HepG2 (cell line): Measurements from ENCODE around the gene IPO13. TPM values are rescaled to one million over a fixed set of nuclear protein-coding genes. Genes with fewer than 3 reads are reported as not detected.

Source experiments
- FOXK2 ChIP-seq: fragments of 450-650 bp; IDR thresholded peaks from 2 replicates; pipeline ENCODE4 v1.6.1; 2016
- HDAC2 ChIP-seq: sonication (generic); formaldehyde crosslinking; IDR thresholded peaks from 2 replicates; pipeline ENCODE4 v1.4.0; 2020; ENCODE audit warnings: missing genetic modification reagents
- MED8 ChIP-seq: sonication (generic); formaldehyde crosslinking; IDR thresholded peaks from 2 replicates; pipeline ENCODE4 v1.8.1; 2023; ENCODE audit warnings: mild to moderate bottlenecking, missing genetic modification reagents; ENCODE audit not compliant: insufficient replicate concordance
- RELA ChIP-seq: sonication (generic); formaldehyde crosslinking; IDR thresholded peaks from 2 replicates; pipeline ENCODE4 v1.4.0; 2020; ENCODE audit warnings: missing genetic modification reagents
- SSRP1 ChIP-seq: IDR thresholded peaks from 2 replicates; pipeline ENCODE4 v1.6.1; 2016; ENCODE audit warnings: control low read depth
- ZKSCAN5 ChIP-seq: sonication (generic); formaldehyde crosslinking; IDR thresholded peaks from 2 replicates; pipeline ENCODE4 v1.5.1; 2020; ENCODE audit warnings: mild to moderate bottlenecking, missing genetic modification reagents
- ZNF17 ChIP-seq: sonication (generic); formaldehyde crosslinking; IDR thresholded peaks from 2 replicates; pipeline ENCODE4 v1.5.0; 2020; ENCODE audit warnings: mild to moderate bottlenecking, missing genetic modification reagents
- ZNF30 ChIP-seq: sonication (generic); formaldehyde crosslinking; IDR thresholded peaks from 2 replicates; pipeline ENCODE4 v1.5.0; 2020; ENCODE audit warnings: mild to moderate bottlenecking, missing genetic modification reagents
- ZNF569 ChIP-seq: sonication (generic); formaldehyde crosslinking; IDR thresholded peaks from 2 replicates; pipeline ENCODE4 v1.5.0; 2020; ENCODE audit warnings: mild to moderate bottlenecking, missing genetic modification reagents, moderate library complexity, borderline replicate concordance
- ZNF589 ChIP-seq: sonication (generic); formaldehyde crosslinking; conservative IDR thresholded peaks from 2 replicates; pipeline ENCODE4 v1.8.0; 2022; ENCODE audit warnings: mild to moderate bottlenecking, moderate library complexity, missing genetic modification reagents
- ZNF816 ChIP-seq: sonication (generic); formaldehyde crosslinking; IDR thresholded peaks from 2 replicates; pipeline ENCODE4 v1.8.0; 2022; ENCODE audit warnings: missing genetic modification reagents, mild to moderate bottlenecking, borderline replicate concordance
- polyA plus RNA-seq, 8 experiments: library from polyadenylated mRNA; depleted of rRNA in 3 of 8; stranded (reverse) in 7 of 8; unstranded in 1 of 8; fragments of >200 nt; fragmentation: Illumina TruSeq in 4 of 8; extraction: Trizol in 4 of 8; gene quantifications; 2 replicates each; pipeline versions ENCODE4 v1.2.1 to v1.2.3, GENCODE V29; 2011 to 2016; ENCODE audit warnings: low read depth in 4 of 8, missing spikeins in 1 of 8, mixed read lengths in 1 of 8; ENCODE audit not compliant: insufficient read depth in 1 of 8
- total RNA-seq, 5 experiments: library from RNA; depleted of rRNA; stranded (reverse); fragments of >200 nt; fragmentation: Illumina TruSeq; extraction: Trizol; gene quantifications; 2 replicates each; pipeline ENCODE4 v1.2.3, GENCODE V29; 2016; ENCODE audit warnings: low read depth in 1 of 5
- TF ChIP-seq, protein P1 (sequence below): sonication (generic); formaldehyde crosslinking; IDR thresholded peaks from 2 replicates; pipeline ENCODE4 v1.5.1; 2020; ENCODE audit warnings: mild to moderate bottlenecking, missing genetic modification reagents, moderate library complexity
- TF ChIP-seq, protein P2 (sequence below): sonication (generic); formaldehyde crosslinking; IDR thresholded peaks from 2 replicates; pipeline ENCODE4 v1.4.0; 2020; ENCODE audit warnings: missing genetic modification reagents; ENCODE audit errors: not compliant biosample characterization
- TF ChIP-seq, protein P3 (sequence below): sonication (generic); formaldehyde crosslinking; IDR thresholded peaks from 2 replicates; pipeline ENCODE4 v1.5.0; 2020; ENCODE audit warnings: mild to moderate bottlenecking, missing genetic modification reagents, borderline replicate concordance
- TF ChIP-seq, protein P4 (sequence below): sonication (generic); formaldehyde crosslinking; IDR thresholded peaks from 2 replicates; pipeline ENCODE4 v1.8.0; 2022; ENCODE audit warnings: low read depth, missing genetic modification reagents

IPO13 gene
- total and polyA plus RNA-seq, 2 of the 13 experiments (the other 11 are each of a cell fraction or from before 2014, with no cell fraction given): 12.9 to 15.6 TPM

DNA sequence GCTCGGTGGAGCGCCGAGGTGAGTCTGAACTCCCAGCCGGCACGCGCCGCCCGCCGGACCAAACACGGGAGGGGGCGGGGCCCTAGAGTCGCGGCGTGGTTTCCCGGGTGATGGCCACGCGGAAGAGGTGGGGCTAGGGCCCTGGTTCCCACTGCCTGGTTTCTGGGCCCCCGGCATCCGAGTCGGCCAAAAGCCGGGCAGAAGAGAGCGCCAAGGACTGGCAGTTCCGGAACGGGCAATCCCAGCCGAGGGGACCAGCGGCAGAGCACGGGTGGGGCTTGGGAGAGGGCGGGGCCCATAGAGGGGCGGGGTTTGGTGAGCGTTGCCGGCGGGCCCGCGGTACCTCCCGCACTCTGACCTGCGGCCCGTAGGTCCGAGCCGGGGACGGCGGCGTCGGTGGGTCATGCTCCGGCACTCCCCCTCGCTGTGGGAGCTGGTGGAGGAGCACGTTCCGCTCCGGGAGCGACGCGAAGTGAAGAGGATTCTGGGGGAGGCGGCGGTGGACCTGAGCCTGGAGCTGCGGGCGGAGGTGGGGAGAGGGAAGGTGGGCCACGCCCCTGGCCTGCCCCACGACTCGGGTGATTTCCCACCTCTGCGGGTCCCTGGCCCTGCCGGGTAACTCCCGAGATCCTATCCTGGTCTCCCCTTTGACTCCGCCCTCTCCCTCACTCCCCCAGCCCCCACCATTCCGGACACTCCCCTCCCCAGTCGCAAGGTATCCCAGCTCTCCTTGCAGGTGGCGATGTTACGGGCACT lies 44.9 kb downstream of the IPO13 start, which contains the start of gene CCDC24 (continued):
- TF ChIP-seq, protein P1, sequence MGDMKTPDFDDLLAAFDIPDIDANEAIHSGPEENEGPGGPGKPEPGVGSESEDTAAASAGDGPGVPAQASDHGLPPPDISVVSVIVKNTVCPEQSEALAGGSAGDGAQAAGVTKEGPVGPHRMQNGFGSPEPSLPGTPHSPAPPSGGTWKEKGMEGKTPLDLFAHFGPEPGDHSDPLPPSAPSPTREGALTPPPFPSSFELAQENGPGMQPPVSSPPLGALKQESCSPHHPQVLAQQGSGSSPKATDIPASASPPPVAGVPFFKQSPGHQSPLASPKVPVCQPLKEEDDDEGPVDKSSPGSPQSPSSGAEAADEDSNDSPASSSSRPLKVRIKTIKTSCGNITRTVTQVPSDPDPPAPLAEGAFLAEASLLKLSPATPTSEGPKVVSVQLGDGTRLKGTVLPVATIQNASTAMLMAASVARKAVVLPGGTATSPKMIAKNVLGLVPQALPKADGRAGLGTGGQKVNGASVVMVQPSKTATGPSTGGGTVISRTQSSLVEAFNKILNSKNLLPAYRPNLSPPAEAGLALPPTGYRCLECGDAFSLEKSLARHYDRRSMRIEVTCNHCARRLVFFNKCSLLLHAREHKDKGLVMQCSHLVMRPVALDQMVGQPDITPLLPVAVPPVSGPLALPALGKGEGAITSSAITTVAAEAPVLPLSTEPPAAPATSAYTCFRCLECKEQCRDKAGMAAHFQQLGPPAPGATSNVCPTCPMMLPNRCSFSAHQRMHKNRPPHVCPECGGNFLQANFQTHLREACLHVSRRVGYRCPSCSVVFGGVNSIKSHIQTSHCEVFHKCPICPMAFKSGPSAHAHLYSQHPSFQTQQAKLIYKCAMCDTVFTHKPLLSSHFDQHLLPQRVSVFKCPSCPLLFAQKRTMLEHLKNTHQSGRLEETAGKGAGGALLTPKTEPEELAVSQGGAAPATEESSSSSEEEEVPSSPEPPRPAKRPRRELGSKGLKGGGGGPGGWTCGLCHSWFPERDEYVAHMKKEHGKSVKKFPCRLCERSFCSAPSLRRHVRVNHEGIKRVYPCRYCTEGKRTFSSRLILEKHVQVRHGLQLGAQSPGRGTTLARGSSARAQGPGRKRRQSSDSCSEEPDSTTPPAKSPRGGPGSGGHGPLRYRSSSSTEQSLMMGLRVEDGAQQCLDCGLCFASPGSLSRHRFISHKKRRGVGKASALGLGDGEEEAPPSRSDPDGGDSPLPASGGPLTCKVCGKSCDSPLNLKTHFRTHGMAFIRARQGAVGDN (CRISPR knock-in tag): peak; percentile 88
- TF ChIP-seq, protein P2, sequence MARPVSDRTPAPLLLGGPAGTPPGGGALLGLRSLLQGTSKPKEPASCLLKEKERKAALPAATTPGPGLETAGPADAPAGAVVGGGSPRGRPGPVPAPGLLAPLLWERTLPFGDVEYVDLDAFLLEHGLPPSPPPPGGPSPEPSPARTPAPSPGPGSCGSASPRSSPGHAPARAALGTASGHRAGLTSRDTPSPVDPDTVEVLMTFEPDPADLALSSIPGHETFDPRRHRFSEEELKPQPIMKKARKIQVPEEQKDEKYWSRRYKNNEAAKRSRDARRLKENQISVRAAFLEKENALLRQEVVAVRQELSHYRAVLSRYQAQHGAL (CRISPR knock-in tag): no peak
- no peak for TF ChIP-seq ZNF17 (CRISPR knock-in tag)
- no peak for TF ChIP-seq ZNF569
- TF ChIP-seq SSRP1: no peak; the same call in 1 of the 2 replicates
- no peak for TF ChIP-seq ZNF816
- 0 out of 2 replicates have a peak, but pooled peaks have one; percentile 26 for TF ChIP-seq ZNF589
- TF ChIP-seq, protein P3, sequence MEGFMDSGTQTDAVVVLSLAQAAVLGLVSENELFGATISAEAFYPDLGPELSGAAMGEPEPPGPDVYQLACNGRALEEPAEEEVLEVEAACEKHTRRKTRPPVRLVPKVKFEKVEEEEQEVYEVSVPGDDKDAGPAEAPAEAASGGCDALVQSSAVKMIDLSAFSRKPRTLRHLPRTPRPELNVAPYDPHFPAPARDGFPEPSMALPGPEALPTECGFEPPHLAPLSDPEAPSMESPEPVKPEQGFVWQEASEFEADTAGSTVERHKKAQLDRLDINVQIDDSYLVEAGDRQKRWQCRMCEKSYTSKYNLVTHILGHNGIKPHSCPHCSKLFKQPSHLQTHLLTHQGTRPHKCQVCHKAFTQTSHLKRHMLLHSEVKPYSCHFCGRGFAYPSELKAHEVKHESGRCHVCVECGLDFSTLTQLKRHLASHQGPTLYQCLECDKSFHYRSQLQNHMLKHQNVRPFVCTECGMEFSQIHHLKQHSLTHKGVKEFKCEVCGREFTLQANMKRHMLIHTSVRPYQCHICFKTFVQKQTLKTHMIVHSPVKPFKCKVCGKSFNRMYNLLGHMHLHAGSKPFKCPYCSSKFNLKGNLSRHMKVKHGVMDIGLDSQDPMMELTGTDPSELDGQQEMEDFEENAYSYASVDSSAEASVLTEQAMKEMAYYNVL (CRISPR knock-in tag): no peak; the same call in 1 of the 2 replicates
- TF ChIP-seq, protein P4, sequence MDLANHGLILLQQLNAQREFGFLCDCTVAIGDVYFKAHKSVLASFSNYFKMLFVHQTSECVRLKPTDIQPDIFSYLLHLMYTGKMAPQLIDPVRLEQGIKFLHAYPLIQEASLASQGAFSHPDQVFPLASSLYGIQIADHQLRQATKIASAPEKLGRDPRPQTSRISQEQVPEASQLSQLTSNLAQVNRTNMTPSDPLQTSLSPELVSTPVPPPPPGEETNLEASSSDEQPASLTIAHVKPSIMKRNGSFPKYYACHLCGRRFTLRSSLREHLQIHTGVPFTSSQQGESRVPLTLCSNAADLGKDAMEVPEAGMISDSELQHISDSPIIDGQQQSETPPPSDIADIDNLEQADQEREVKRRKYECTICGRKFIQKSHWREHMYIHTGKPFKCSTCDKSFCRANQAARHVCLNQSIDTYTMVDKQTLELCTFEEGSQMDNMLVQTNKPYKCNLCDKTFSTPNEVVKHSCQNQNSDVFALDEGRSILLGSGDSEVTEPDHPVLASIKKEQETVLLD (CRISPR knock-in tag): peak; percentile 72
- TF ChIP-seq HDAC2 (CRISPR knock-in tag): peak; percentile 14; the same call in 1 of the 2 replicates
- no peak for TF ChIP-seq MED8 (CRISPR knock-in tag)
- no peak for TF ChIP-seq ZNF30
- no peak for TF ChIP-seq RELA (CRISPR knock-in tag)
- no peak for TF ChIP-seq ZKSCAN5 (CRISPR knock-in tag)
- no peak for TF ChIP-seq FOXK2
